K562 (cell line): ENCODE results near the gene ZNF285. TPM values are rescaled to one million over a fixed set of nuclear protein-coding genes. Genes with fewer than 3 reads are reported as not detected.
A peak's percentile ranks its signal among the peaks of the same experiment; 100 is the strongest.

ENCODE experiments used
- ARNT ChIP-seq, 2 experiments: fragments of 450-650 bp; IDR thresholded peaks; 2 replicates each; pipeline ENCODE4 v1.6.1; 2016; ENCODE audit warnings: mild to moderate bottlenecking in 1 of 2
- CTBP1 ChIP-seq: fragments of 450-650 bp; IDR thresholded peaks from 2 replicates; pipeline ENCODE4 v1.6.1; 2016; ENCODE audit warnings: borderline replicate concordance
- E4F1 ChIP-seq: fragments of 250-450 bp; sonication (Bioruptor Pico); IDR thresholded peaks from 2 replicates; pipeline ENCODE4 v1.5.0; 2021; ENCODE audit warnings: mild to moderate bottlenecking, borderline replicate concordance
- ELF2 ChIP-seq: fragments of 250-450 bp; sonication (Bioruptor Pico); IDR thresholded peaks from 2 replicates; pipeline ENCODE4 v1.5.0; 2021; ENCODE audit warnings: mild to moderate bottlenecking
- ESRRA ChIP-seq: fragments of 450-650 bp; IDR thresholded peaks from 2 replicates; pipeline ENCODE4 v1.6.1; 2014; ENCODE audit warnings: low read depth, mild to moderate bottlenecking, moderate library complexity, borderline replicate concordance
- EWSR1 ChIP-seq: fragments of 450-650 bp; IDR thresholded peaks from 2 replicates; pipeline ENCODE4 v1.6.1; 2018; ENCODE audit warnings: borderline replicate concordance, mild to moderate bottlenecking, low read depth, moderate library complexity; ENCODE audit not compliant: partially characterized antibody
- FOXA3 ChIP-seq, 2 experiments: fragments of 450-650 bp in 1 of 2; sonication (generic) in 1 of 2; formaldehyde crosslinking; IDR thresholded peaks in 1 of 2; conservative IDR thresholded peaks in 1 of 2; 2 replicates each; pipeline versions ENCODE4 v1.4.0 to v1.8.0; 2020 to 2022; ENCODE audit warnings: mild to moderate bottlenecking in 2 of 2, missing genetic modification reagents in 1 of 2
- GABPB1 ChIP-seq: sonication (generic); formaldehyde crosslinking; IDR thresholded peaks from 2 replicates; pipeline ENCODE4 v1.8.0; 2022; ENCODE audit warnings: mild to moderate bottlenecking, missing genetic modification reagents
- GATA2 ChIP-seq: sonication (generic); formaldehyde crosslinking; IDR thresholded peaks from 2 replicates; pipeline ENCODE4 v1.4.0; 2020; ENCODE audit warnings: mild to moderate bottlenecking, missing genetic modification reagents
- HIVEP1 ChIP-seq: fragments of 250-450 bp; sonication (Bioruptor Pico); IDR thresholded peaks from 2 replicates; pipeline ENCODE4 v1.4.0; 2020; ENCODE audit warnings: mild to moderate bottlenecking
- NR2C1 ChIP-seq, 2 experiments: fragments of 450-650 bp; IDR thresholded peaks; 2 replicates each; pipeline ENCODE4 v1.6.1; 2017; ENCODE audit warnings: mild to moderate bottlenecking in 2 of 2, antibody characterized with exemption in 1 of 2, inconsistent platforms in 1 of 2, missing compliant biosample characterization in 1 of 2, missing genetic modification characterization in 1 of 2
- PHB ChIP-seq: fragments of 250-450 bp; sonication (Bioruptor Pico); IDR thresholded peaks from 2 replicates; pipeline ENCODE4 v1.5.0; 2021
- PKNOX1 ChIP-seq: fragments of 450-650 bp; IDR thresholded peaks from 2 replicates; pipeline ENCODE4 v1.6.1; 2016
- RBFOX2 ChIP-seq: fragments of 200-400 bp; formaldehyde crosslinking; IDR thresholded peaks from 2 replicates; pipeline ENCODE4 v1.6.1; 2017; ENCODE audit warnings: low read depth, mild to moderate bottlenecking, low read length, moderate library complexity
- ZBTB11 ChIP-seq, 3 experiments: fragments of 200-800 bp in 1 of 3; fragments of 250-450 bp in 1 of 3; fragments of 450-650 bp in 1 of 3; sonication (Bioruptor Pico) in 1 of 3; sonication (Bioruptor generic) in 1 of 3; formaldehyde crosslinking in 1 of 3; IDR thresholded peaks; 2 replicates each; pipeline versions ENCODE4 v1.6.1 to v1.8.0; 2016 to 2022; ENCODE audit warnings: mild to moderate bottlenecking in 2 of 3, missing genetic modification characterization in 2 of 3, missing compliant biosample characterization in 1 of 3, moderate library complexity in 1 of 3
- ZBTB5 ChIP-seq: fragments of 450-650 bp; IDR thresholded peaks from 2 replicates; pipeline ENCODE4 v1.6.1; 2017; ENCODE audit warnings: antibody characterized with exemption
- ZFP1 ChIP-seq: fragments of 450-650 bp; formaldehyde crosslinking; IDR thresholded peaks from 2 replicates; pipeline ENCODE4 v1.4.0; 2020; ENCODE audit warnings: mild to moderate bottlenecking, mixed read lengths
- ZFP30 ChIP-seq: fragments of 250-450 bp; sonication (Bioruptor Pico); IDR thresholded peaks from 2 replicates; pipeline ENCODE4 v1.8.0; 2022; ENCODE audit warnings: moderate library complexity, mild to moderate bottlenecking, inconsistent platforms, borderline replicate concordance
- polyA plus RNA-seq, 8 experiments: library from polyadenylated mRNA; depleted of rRNA in 4 of 8; stranded (reverse) in 5 of 8; unstranded in 3 of 8; fragments of >200 nt; fragmentation: Nextera tagmentation in 2 of 8; fragmentation: Illumina TruSeq in 1 of 8; extraction: Ambion mirVana in 2 of 8; extraction: Trizol in 1 of 8; gene quantifications; 2 replicates each; pipeline versions ENCODE4 v1.2.1 to v1.2.3, GENCODE V29; 2011 to 2014; ENCODE audit warnings: inconsistent platforms in 1 of 8, missing spikeins in 1 of 8
- total RNA-seq, 7 experiments: library from RNA; depleted of rRNA in 6 of 7; stranded (reverse); fragments of >200 nt in 6 of 7; fragmentation: Illumina TruSeq in 2 of 7; extraction: Trizol in 2 of 7; gene quantifications; 2 replicates each; pipeline versions ENCODE4 v1.2.1 to v1.2.3, GENCODE V29; 2011 to 2021; ENCODE audit warnings: low replicate concordance in 1 of 7

ZNF285 gene
- total and polyA plus RNA-seq, 9 of the 15 experiments (the other 6 are each of a cell fraction or from before 2014, with no cell fraction given) = 0.14 to 1.1 (median 0.50) TPM

- TF ChIP-seq EWSR1 (no peak), NR2C1 (IDR thresholded peaks at IDR 0.05) (no peak), NR2C1 (tag; IDR thresholded peaks at IDR 0.05) (peak; percentile 85), ARNT (IDR thresholded peaks at IDR 0.05) (no peak), GABPB1 (CRISPR knock-in tag) (peak; percentile 65; the same call in 1 of the 2 replicates), HIVEP1 (no peak), RBFOX2 (peak; percentile 52), ZFP1 (CRISPR knock-in tag) (no peak), ESRRA (no peak), CTBP1 (peak; percentile 24; the same call in 1 of the 2 replicates), ZBTB5 (no peak), E4F1 (CRISPR knock-in tag) (no peak), PKNOX1 (no peak), ELF2 (CRISPR knock-in tag) (0 out of 2 replicates have a peak, but pooled peaks have one; percentile 36), FOXA3 (CRISPR knock-in tag; conservative IDR thresholded peaks at IDR 0.05 in 1 of 2, IDR thresholded peaks at IDR 0.05 in 1 of 2) (no peak), PHB (CRISPR knock-in tag) (no peak), ZFP30 (CRISPR knock-in tag) (no peak), GATA2 (CRISPR knock-in tag) (no peak), ZBTB11 (CRISPR knock-in tag; IDR thresholded peaks at IDR 0.05) (0 out of 6 replicates have a peak, but pooled peaks of 1 of the 3 experiments have one; percentile 47)
Measured at GRCh38 chr19:44356383-44357111, 44.9 kb downstream of the ZNF285 start, which contains the start of gene ZNF112 (continued).
